OCI-LY7 (cell line): ENCODE measurements around the gene SYNGR2.

ENCODE experiments used
- CTCF ChIP-seq: fragments of 200-600 bp; sonication (generic); conservative IDR thresholded peaks from 2 replicates; pipeline ENCODE4 v1.5.1; 2014; ENCODE audit warnings: mild to moderate bottlenecking, antibody characterized with exemption, low read length, moderate library complexity, mixed read lengths
- EZH2phosphoT487 ChIP-seq: fragments of 200-600 bp; sonication (generic); IDR thresholded peaks from 2 replicates; pipeline ENCODE4 v1.6.1; 2018; ENCODE audit warnings: low read depth, borderline replicate concordance, mild to moderate bottlenecking, mixed run types, antibody characterized with exemption, low read length, moderate library complexity, mixed read lengths

GRCh38 chr17:78123258-78123929, 45.0 kb upstream of the SYNGR2 start:
- TF ChIP-seq CTCF = no peak
- no peak for TF ChIP-seq EZH2phosphoT487
